Keratinocyte (primary cell): Measurements from ENCODE around the gene CNTNAP2. TPM values are rescaled to one million over a fixed set of nuclear protein-coding genes. Genes with fewer than 3 reads are reported as not detected.

Source experiments
- DNase-seq: peaks from one replicate; pipeline ENCODE4 v3.0.0-alpha.2; 2011; ENCODE audit warnings: low read depth, missing footprints, low spot score
- FAIRE-seq: peaks from 2 replicates; lab custom pipeline; 2011; peaks lifted over from hg19 to GRCh38; lab: Jason Lieb, UNC
- H2AFZ ChIP-seq: 2 replicates; pipeline ENCODE4 v1.6.0; 2012; ENCODE audit warnings: low read length, control low read depth, inconsistent platforms; ENCODE audit not compliant: control insufficient read depth
- H3K27ac ChIP-seq: 2 replicates; pipeline ENCODE4 v1.5.1; 2011; ENCODE audit warnings: low read length; ENCODE audit not compliant: control insufficient read depth, insufficient read depth
- H3K27me3 ChIP-seq: 3 replicates; pipeline ENCODE4 v1.6.0; 2011; ENCODE audit warnings: low read length; ENCODE audit not compliant: control insufficient read depth, insufficient read depth; ENCODE audit errors: extremely low read depth
- H3K36me3 ChIP-seq, 2 experiments: 2 replicates in 1 of 2; 3 replicates in 1 of 2; pipeline ENCODE4 v1.5.1; 2011; ENCODE audit warnings: low read length in 2 of 2, mild to moderate bottlenecking in 1 of 2; ENCODE audit not compliant: control insufficient read depth in 2 of 2, insufficient read depth in 2 of 2; ENCODE audit errors: extremely low read depth in 1 of 2
- H3K4me1 ChIP-seq: 3 replicates; pipeline ENCODE4 v1.5.1; 2011; ENCODE audit warnings: low read length; ENCODE audit not compliant: control insufficient read depth, insufficient read depth; ENCODE audit errors: extremely low read depth
- H3K4me2 ChIP-seq: 3 replicates; pipeline ENCODE4 v1.6.0; 2011; ENCODE audit warnings: low read depth, low read length; ENCODE audit not compliant: control insufficient read depth, insufficient read depth; ENCODE audit errors: extremely low read depth
- H3K4me3 ChIP-seq, 3 experiments: fragments of 200-600 bp in 1 of 3; sonication (generic) in 1 of 3; 2 replicates in 2 of 3; 3 replicates in 1 of 3; pipeline ENCODE4 v1.5.1; 2011 to 2016; ENCODE audit warnings: low read length in 3 of 3, mild to moderate bottlenecking in 3 of 3, control low read depth in 2 of 3, inconsistent platforms in 1 of 3, low read depth in 1 of 3, mixed read lengths in 1 of 3, mixed run types in 1 of 3, moderate library complexity in 1 of 3; ENCODE audit not compliant: control insufficient read depth in 2 of 3, insufficient read depth in 2 of 3; ENCODE audit errors: extremely low read depth in 1 of 3
- H3K79me2 ChIP-seq: 2 replicates; pipeline ENCODE4 v1.6.0; 2012; ENCODE audit warnings: low read length; ENCODE audit not compliant: control insufficient read depth, insufficient read depth
- H3K9ac ChIP-seq: 3 replicates; pipeline ENCODE4 v1.6.0; 2011; ENCODE audit warnings: low read length; ENCODE audit not compliant: control insufficient read depth, insufficient read depth; ENCODE audit errors: extremely low read depth
- H3K9me1 ChIP-seq: 3 replicates; pipeline ENCODE4 v1.6.0; 2011; ENCODE audit warnings: low read length; ENCODE audit not compliant: control insufficient read depth, insufficient read depth; ENCODE audit errors: extremely low read depth
- H3K9me3 ChIP-seq: 2 replicates; pipeline ENCODE4 v1.5.1; 2012; ENCODE audit warnings: low read depth, low read length; ENCODE audit not compliant: control insufficient read depth
- H4K20me1 ChIP-seq: 3 replicates; pipeline ENCODE4 v1.6.0; 2011; ENCODE audit warnings: low read length; ENCODE audit not compliant: control insufficient read depth, insufficient read depth; ENCODE audit errors: extremely low read depth
- CTCF ChIP-seq, 3 experiments: IDR thresholded peaks in 1 of 3; conservative IDR thresholded peaks in 1 of 3; optimal IDR thresholded peaks in 1 of 3; 2 replicates in 2 of 3; 3 replicates in 1 of 3; pipeline versions ENCODE3 to v1.5.1; 2011; ENCODE audit warnings: low read length in 3 of 3, mild to moderate bottlenecking in 3 of 3, moderate library complexity in 2 of 3, control low read depth in 1 of 3, inconsistent platforms in 1 of 3; ENCODE audit not compliant: insufficient read depth in 2 of 3; ENCODE audit errors: extremely low read depth in 1 of 3
- EZH2 ChIP-seq: IDR thresholded peaks from one replicate; pipeline ENCODE4 v1.6.1; 2012; ENCODE audit warnings: inconsistent platforms, mild to moderate bottlenecking, low read length, moderate library complexity
- dilution Hi-C: fragments of 300-500 bp; cut with MboI; formaldehyde crosslinking; loops from one replicate; pipeline ENCODE4 v1.7.0; 2020; ENCODE audit warnings: low sequenced_read_pairs; ENCODE audit not compliant: extremely low pct_ligation_motif_present
- polyA plus RNA-seq, 5 experiments: library from polyadenylated mRNA; depleted of rRNA in 3 of 5; stranded (reverse) in 3 of 5; stranded (forward) in 1 of 5; unstranded in 1 of 5; fragments of >200 nt; gene quantifications; 1 replicate in 1 of 5; 2 replicates in 3 of 5; 3 replicates in 1 of 5; pipeline versions ENCODE4 v1.2.1 to v1.2.3, GENCODE V29; 2011 to 2012; ENCODE audit warnings: missing spikeins in 2 of 5, low read depth in 1 of 5, low replicate concordance in 1 of 5

The CNTNAP2 gene
- polyA plus RNA-seq, 1 donor (not counting 4 experiments of a cell fraction or from before 2014, with no cell fraction given), result 1.4 TPM

- DNase-seq (no peak), FAIRE-seq (no peak)
- no peaks in the 10 kb centered on the region for H4K20me1 ChIP-seq
- no peaks in the 10 kb centered on the region for H3K79me2 ChIP-seq
- H3K4me3 ChIP-seq, result no peak overlapping the region
- TF ChIP-seq EZH2 (no peak), CTCF (optimal IDR thresholded peaks at IDR 0.05 in 1 of 3, IDR thresholded peaks at IDR 0.05 in 1 of 3, conservative IDR thresholded peaks at IDR 0.05 in 1 of 3; ENCODE audit: extremely low read depth in 1 of 3, insufficient read depth in 2 of 3, low read length in 3 of 3) (no peak)
- H3K9ac ChIP-seq, result no peak overlapping the region
- no peak overlapping the region for H2AFZ ChIP-seq
- no peaks in the 10 kb centered on the region for H3K27me3 ChIP-seq
- no peaks in the 10 kb centered on the region for H3K36me3 ChIP-seq
- no peaks in the 10 kb centered on the region for H3K4me1 ChIP-seq
- H3K9me1 ChIP-seq, result no peaks in the 10 kb centered on the region
- no peak overlapping the region for H3K4me2 ChIP-seq
- H3K9me3 ChIP-seq, result no peaks in the 10 kb centered on the region
- no peak overlapping the region for H3K27ac ChIP-seq
- dilution Hi-C loops, result no loop called here
These were observed 899.4 kb downstream of the CNTNAP2 start for GRCh38 chr7:147015999-147016398.

GRCh38 chr7:147022056-147022455, 905.5 kb downstream of the CNTNAP2 start:
- no peak overlapping the region for H3K9ac ChIP-seq
- H3K4me1 ChIP-seq, result no peaks in the 10 kb centered on the region
- TF ChIP-seq EZH2 (no peak), CTCF (optimal IDR thresholded peaks at IDR 0.05 in 1 of 3, IDR thresholded peaks at IDR 0.05 in 1 of 3, conservative IDR thresholded peaks at IDR 0.05 in 1 of 3; ENCODE audit: extremely low read depth in 1 of 3, insufficient read depth in 2 of 3, low read length in 3 of 3) (no peak)
- dilution Hi-C loops, result no loop called here
- no peak overlapping the region for H2AFZ ChIP-seq
- H4K20me1 ChIP-seq, result no peaks in the 10 kb centered on the region
- no peaks in the 10 kb centered on the region for H3K27me3 ChIP-seq
- H3K4me2 ChIP-seq, result no peak overlapping the region
- H3K79me2 ChIP-seq, result no peaks in the 10 kb centered on the region
- no peak overlapping the region for H3K27ac ChIP-seq
- DNase-seq, result no peak
- no peaks in the 10 kb centered on the region for H3K9me3 ChIP-seq
- no peaks in the 10 kb centered on the region for H3K9me1 ChIP-seq
- no peak for FAIRE-seq
- no peak overlapping the region for H3K4me3 ChIP-seq
- no peaks in the 10 kb centered on the region for H3K36me3 ChIP-seq
